ENCODE measurements around the gene POLE. TPM values are rescaled to one million over a fixed set of nuclear protein-coding genes. Genes with fewer than 3 reads are reported as not detected.

Gene POLE
- total RNA-seq, 1 donor from 2014 or later: 32.9 TPM

DNA sequence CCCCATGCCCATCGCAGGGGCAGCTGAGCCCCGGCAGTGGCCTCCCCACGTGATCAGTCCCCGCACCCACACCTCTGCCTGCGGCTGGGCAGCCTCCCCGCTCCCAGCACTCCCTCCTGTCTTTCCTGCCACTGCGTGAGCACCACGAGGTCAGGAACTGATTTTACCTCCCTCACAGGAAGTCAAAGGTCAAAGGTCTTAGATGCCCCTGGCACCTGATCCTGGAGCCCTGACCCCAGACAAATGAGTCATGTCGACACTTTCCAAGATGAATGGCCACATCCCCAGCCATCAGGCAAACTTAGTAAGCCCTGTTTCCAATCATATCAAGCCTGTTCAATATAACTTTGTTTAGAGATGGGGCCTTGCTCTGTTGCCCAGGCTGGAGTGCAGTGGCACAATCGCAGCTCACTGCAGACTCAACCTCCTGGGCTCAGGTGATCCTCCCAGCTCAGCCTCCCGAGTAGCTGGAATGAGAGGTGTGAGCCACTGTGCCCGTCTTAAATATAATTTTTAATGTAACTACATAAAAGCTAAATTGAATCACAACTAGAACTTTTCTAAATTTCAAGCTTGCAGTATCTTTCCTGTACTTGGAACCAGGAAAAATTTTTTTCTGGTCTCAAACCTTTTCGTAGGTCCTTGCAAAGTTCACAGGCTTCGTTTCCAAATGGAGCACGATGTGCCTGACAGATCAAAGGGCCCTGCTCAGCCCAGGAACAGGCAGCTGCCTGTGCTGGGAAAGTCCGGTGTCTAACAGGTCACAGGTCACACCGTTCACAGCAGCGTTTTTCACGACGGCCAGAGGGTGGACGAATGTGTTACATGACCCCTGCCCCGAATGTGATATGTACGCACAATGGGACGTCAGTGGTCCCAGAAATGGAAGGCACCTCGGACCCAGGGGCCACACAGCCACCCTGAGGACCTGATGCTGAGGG lies 78.6 kb downstream of the POLE start:
- Histone ChIP-seq H3K9me3 (ENCODE audit: control insufficient read depth in 3 of 3, low read length in 3 of 3) (peaks cover 0 to 7% (median 5%) of the 10 kb centered on the region in 3 donors), H3K27me3 (ENCODE audit: control insufficient read depth in 3 of 3, insufficient read depth in 3 of 3, low read length in 3 of 3) (peaks cover 63 to 76% (median 66%) of the 10 kb centered on the region in 3 donors)

DNA sequence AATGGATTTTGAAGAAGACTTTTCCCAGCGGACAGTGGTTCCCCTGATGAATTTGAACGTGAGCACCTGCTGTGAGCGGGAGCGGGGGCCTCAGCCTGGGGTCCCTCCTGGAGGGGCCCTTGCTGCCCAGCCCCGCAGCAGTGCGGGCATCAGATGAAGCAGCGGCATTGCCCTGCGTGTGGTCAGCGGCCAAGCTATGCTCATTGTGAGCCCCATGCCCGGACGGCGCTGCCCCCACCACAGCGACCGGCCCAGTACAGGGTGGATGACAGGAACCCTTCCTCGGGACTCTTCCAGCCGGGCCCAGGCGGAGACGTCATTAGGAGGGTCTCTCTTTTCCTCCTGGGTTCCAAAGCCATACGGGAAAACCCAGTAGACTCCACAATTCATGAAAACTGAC lies 80.2 kb downstream of the POLE start:
- Histone ChIP-seq H3K27ac (ENCODE audit: low read depth, low read length) (no peak overlapping the region), H3K9ac (ENCODE audit: low read depth in 1 of 3, low read length in 3 of 3) (no peak overlapping the region), H3K27me3 (ENCODE audit: control insufficient read depth in 3 of 3, insufficient read depth in 3 of 3, low read length in 3 of 3) (peaks cover 77 to 91% (median 80%) of the 10 kb centered on the region in 3 donors), H3K36me3 (ENCODE audit: control insufficient read depth in 3 of 3, insufficient read depth in 3 of 3, low read length in 3 of 3) (no peaks in the 10 kb centered on the region), H3K4me3 (ENCODE audit: low read length in 3 of 3) (no peak overlapping the region), H3K4me1 (ENCODE audit: control insufficient read depth in 3 of 3, insufficient read depth in 3 of 3, low read length in 3 of 3) (peaks cover 6 to 12% (median 8%) of the 10 kb centered on the region in 3 donors), H3K9me3 (ENCODE audit: control insufficient read depth in 3 of 3, low read length in 3 of 3) (peaks cover 0 to 7% (median 5%) of the 10 kb centered on the region in 3 donors)

More for the DNA sequence above, 78.6 kb downstream of the POLE start:
- Histone ChIP-seq H3K4me3 (ENCODE audit: low read length in 3 of 3) (no peak overlapping the region), H3K27ac (ENCODE audit: low read depth, low read length) (no peak overlapping the region), H3K4me1 (ENCODE audit: control insufficient read depth in 3 of 3, insufficient read depth in 3 of 3, low read length in 3 of 3) (peaks cover 6 to 9% (median 8%) of the 10 kb centered on the region in 3 donors), H3K36me3 (ENCODE audit: control insufficient read depth in 3 of 3, insufficient read depth in 3 of 3, low read length in 3 of 3) (no peaks in the 10 kb centered on the region), H3K9ac (ENCODE audit: low read depth in 1 of 3, low read length in 3 of 3) (no peak overlapping the region)

DNA sequence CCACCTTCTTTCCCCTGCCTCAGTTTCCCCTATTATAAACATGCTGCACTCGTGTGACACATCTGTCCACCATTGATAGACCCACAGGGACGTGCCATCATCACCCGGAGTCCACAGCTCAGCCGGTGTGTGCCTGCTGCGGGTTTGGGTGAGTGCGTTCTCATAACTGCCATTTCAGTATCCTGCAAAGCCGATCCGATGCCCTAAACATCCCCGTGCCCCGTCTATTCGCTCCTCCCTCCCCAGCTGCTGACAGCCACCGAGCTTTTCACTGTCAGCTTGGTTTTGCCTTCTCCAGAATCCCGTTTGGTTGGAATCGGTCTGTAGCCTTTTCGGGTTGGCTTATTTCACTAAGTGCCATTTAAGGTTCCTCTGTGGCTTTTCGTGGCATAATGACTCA lies 80.7 kb downstream of the POLE start:
- H3K9me3 ChIP-seq (ENCODE audit: control insufficient read depth in 3 of 3, low read length in 3 of 3): peaks cover 0 to 3% (median 2%) of the 10 kb centered on the region in 3 donors
- no peak overlapping the region for H3K4me3 ChIP-seq (ENCODE audit: low read length in 3 of 3)
- peaks cover 6 to 12% (median 8%) of the 10 kb centered on the region in 3 donors for H3K4me1 ChIP-seq (ENCODE audit: control insufficient read depth in 3 of 3, insufficient read depth in 3 of 3, low read length in 3 of 3)
- peaks cover 77 to 92% (median 81%) of the 10 kb centered on the region in 3 donors for H3K27me3 ChIP-seq (ENCODE audit: control insufficient read depth in 3 of 3, insufficient read depth in 3 of 3, low read length in 3 of 3)
- H3K36me3 ChIP-seq (ENCODE audit: control insufficient read depth in 3 of 3, insufficient read depth in 3 of 3, low read length in 3 of 3): no peaks in the 10 kb centered on the region
- no peak overlapping the region for H3K27ac ChIP-seq (ENCODE audit: low read depth, low read length)
- no peak overlapping the region for H3K9ac ChIP-seq (ENCODE audit: low read depth in 1 of 3, low read length in 3 of 3)

DNA sequence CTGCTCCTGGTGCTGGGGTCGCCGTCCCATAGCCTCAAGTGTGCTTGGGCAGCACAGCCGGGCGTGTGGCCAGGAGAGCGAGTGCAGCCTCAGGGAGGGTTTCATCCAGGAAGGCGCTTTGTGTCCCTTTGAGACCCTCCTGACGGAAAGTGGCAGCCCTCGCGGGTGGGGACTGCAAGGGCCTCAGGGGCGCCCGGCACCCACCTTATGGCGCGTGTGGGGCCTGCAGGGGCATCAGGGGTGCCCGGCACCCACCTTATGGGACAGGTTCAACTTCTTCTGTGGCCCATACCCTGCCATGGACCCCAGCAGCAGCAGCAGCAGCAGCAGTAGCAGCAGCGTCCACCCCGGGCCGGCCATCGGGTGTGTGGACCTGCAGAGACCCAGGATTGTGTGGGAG lies 81.2 kb downstream of the POLE start:
- no peak overlapping the region for H3K9ac ChIP-seq (ENCODE audit: low read depth in 1 of 3, low read length in 3 of 3)
- peaks cover 9 to 14% (median 11%) of the 10 kb centered on the region in 3 donors for H3K4me1 ChIP-seq (ENCODE audit: control insufficient read depth in 3 of 3, insufficient read depth in 3 of 3, low read length in 3 of 3)
- peaks cover 80 to 92% (median 81%) of the 10 kb centered on the region in 3 donors for H3K27me3 ChIP-seq (ENCODE audit: control insufficient read depth in 3 of 3, insufficient read depth in 3 of 3, low read length in 3 of 3)

DNA sequence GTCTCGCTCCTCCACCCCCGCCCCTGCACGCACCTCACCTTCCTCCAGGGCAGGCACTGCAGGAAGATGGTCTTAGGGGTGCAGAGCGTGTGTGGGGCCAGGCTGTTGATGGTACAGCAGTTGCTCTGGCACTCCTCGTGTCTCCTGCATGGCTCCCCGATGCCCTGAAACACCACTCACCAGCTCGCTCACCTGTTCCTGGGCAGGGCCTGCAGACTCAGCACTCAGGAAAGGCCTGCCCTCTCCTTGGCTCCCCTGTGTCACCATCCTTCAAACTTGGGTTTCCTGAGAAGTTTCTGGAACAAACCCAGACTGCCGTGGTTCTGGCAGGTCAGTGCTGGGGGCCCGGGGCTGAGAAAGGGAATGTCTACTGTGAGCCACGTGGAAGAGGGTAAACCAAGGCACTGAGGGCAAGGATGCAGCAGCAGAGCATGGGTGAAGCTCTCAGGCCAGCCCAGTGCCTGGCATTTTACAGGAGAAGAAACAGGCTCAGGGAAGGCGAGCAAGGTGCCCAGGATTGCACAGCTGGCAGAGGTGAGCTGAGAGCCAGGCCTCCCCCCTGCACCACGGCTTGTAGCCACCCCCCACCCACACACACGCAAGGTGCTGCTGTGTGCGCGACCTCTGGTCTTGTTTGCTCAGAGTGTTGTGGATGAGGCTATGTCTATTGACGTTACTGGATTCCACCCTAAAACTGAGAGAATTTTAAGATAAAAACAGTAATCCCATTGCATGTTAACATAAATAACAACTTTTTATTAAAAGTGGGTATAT lies 82.3 kb downstream of the POLE start:
- Histone ChIP-seq H3K9me3 (ENCODE audit: control insufficient read depth in 3 of 3, low read length in 3 of 3) (no peaks in the 10 kb centered on the region), H3K4me3 (ENCODE audit: low read length in 3 of 3) (peak overlapping the region in 1 of 3 donors; percentile 30), H3K27me3 (ENCODE audit: control insufficient read depth in 3 of 3, insufficient read depth in 3 of 3, low read length in 3 of 3) (peaks cover 76 to 93% (median 78%) of the 10 kb centered on the region in 3 donors), H3K4me1 (ENCODE audit: control insufficient read depth in 3 of 3, insufficient read depth in 3 of 3, low read length in 3 of 3) (peaks cover 8 to 22% (median 18%) of the 10 kb centered on the region in 3 donors), H3K36me3 (ENCODE audit: control insufficient read depth in 3 of 3, insufficient read depth in 3 of 3, low read length in 3 of 3) (no peaks in the 10 kb centered on the region), H3K9ac (ENCODE audit: low read depth in 1 of 3, low read length in 3 of 3) (no peak overlapping the region), H3K27ac (ENCODE audit: low read depth, low read length) (no peak overlapping the region)

More for the DNA sequence above, 81.2 kb downstream of the POLE start:
- H3K36me3 ChIP-seq (ENCODE audit: control insufficient read depth in 3 of 3, insufficient read depth in 3 of 3, low read length in 3 of 3): no peaks in the 10 kb centered on the region
- H3K27ac ChIP-seq (ENCODE audit: low read depth, low read length): no peak overlapping the region
- no peak overlapping the region for H3K4me3 ChIP-seq (ENCODE audit: low read length in 3 of 3)
- H3K9me3 ChIP-seq (ENCODE audit: control insufficient read depth in 3 of 3, low read length in 3 of 3): no peaks in the 10 kb centered on the region

DNA sequence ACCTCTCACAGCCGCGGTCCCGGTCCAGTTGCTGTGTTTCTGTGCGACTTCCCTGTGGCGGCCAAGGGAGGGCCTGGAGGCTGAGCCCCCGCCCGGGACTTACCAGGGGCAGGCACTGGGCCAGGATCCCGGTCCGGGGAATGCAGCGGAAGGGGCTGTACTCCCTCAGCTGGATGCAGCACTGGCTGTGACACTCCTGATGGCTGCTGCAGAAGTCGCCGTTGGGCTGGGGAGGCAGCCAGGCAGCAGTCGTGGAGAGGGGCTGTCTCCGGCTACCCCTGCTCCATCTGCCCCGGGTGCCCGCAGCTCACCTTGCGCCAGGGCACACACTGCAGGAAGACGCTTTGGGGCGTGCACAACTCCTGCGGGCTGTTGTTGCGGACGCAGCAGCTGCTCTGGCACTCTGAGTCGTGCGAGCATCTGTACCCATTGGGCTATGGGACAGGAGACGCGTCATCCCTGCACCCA lies 83.0 kb downstream of the POLE start:
- Histone ChIP-seq H3K27ac (ENCODE audit: low read depth, low read length) (peak overlapping the region; percentile 54), H3K4me3 (ENCODE audit: low read length in 3 of 3) (peak overlapping the region; percentile 32 to 56 (median 49)), H3K9me3 (ENCODE audit: control insufficient read depth in 3 of 3, low read length in 3 of 3) (no peaks in the 10 kb centered on the region), H3K4me1 (ENCODE audit: control insufficient read depth in 3 of 3, insufficient read depth in 3 of 3, low read length in 3 of 3) (peaks cover 8 to 22% (median 18%) of the 10 kb centered on the region in 3 donors), H3K9ac (ENCODE audit: low read depth in 1 of 3, low read length in 3 of 3) (peak overlapping the region in 2 of 3 donors; percentile 38 to 40), H3K27me3 (ENCODE audit: control insufficient read depth in 3 of 3, insufficient read depth in 3 of 3, low read length in 3 of 3) (peaks cover 69 to 86% (median 78%) of the 10 kb centered on the region in 3 donors), H3K36me3 (ENCODE audit: control insufficient read depth in 3 of 3, insufficient read depth in 3 of 3, low read length in 3 of 3) (no peaks in the 10 kb centered on the region)

DNA sequence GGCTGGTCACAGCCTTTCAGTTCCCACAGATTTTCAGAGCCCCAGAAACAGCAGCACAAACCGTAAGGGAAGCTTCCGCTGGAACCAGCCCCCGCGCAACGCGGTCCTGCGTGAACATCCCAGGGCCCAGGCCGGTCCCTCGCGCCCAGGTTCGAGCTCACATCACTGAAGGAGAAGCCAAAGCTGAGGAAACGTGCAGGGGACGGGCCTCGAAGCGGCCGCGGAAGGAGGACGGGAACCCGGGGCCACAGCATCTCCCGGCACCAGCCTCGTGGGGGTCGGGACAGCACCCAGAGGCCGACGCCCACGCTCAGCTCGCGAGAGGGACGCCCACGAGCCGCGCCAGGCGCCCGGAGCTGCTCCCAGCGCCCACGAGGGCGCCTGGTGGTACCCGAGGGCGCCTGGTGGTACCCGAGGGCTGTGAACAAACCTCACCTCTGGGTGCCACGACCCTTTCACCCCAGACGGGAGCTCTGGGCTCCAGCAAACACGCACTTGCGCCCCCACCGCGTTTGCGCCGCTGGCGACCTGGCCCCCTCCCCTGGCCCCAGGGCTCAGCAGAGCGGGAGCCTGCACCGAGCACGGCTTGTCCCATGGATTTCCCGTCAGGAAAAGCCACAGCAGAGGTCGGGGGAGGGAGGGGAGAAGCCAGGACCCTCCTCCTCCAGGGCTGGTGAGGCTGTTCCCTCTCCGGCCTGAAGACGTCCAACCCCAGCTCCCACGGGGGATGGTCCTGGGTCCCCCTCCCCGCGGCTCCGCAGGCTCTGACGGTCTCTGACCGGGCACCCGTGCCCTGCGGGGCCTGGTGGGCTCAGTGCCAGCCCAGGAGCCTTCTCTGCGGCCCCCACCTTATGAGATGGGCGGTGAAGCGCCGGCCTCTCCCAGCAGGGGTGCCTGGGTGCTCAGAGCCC lies 83.6 kb downstream of the POLE start:
- H3K9me3 ChIP-seq (ENCODE audit: control insufficient read depth in 3 of 3, low read length in 3 of 3): no peaks in the 10 kb centered on the region
- peak overlapping the region in 2 of 3 donors; percentile 38 to 45 for H3K9ac ChIP-seq (ENCODE audit: low read depth in 1 of 3, low read length in 3 of 3)
- H3K4me1 ChIP-seq (ENCODE audit: control insufficient read depth in 3 of 3, insufficient read depth in 3 of 3, low read length in 3 of 3): peaks cover 8 to 25% (median 20%) of the 10 kb centered on the region in 3 donors
- H3K36me3 ChIP-seq (ENCODE audit: control insufficient read depth in 3 of 3, insufficient read depth in 3 of 3, low read length in 3 of 3): no peaks in the 10 kb centered on the region
- peaks cover 65 to 83% (median 75%) of the 10 kb centered on the region in 3 donors for H3K27me3 ChIP-seq (ENCODE audit: control insufficient read depth in 3 of 3, insufficient read depth in 3 of 3, low read length in 3 of 3)
- H3K4me3 ChIP-seq (ENCODE audit: low read length in 3 of 3): peak overlapping the region; percentile 32 to 56 (median 49)
- H3K27ac ChIP-seq (ENCODE audit: low read depth, low read length): peak overlapping the region; percentile 54

DNA sequence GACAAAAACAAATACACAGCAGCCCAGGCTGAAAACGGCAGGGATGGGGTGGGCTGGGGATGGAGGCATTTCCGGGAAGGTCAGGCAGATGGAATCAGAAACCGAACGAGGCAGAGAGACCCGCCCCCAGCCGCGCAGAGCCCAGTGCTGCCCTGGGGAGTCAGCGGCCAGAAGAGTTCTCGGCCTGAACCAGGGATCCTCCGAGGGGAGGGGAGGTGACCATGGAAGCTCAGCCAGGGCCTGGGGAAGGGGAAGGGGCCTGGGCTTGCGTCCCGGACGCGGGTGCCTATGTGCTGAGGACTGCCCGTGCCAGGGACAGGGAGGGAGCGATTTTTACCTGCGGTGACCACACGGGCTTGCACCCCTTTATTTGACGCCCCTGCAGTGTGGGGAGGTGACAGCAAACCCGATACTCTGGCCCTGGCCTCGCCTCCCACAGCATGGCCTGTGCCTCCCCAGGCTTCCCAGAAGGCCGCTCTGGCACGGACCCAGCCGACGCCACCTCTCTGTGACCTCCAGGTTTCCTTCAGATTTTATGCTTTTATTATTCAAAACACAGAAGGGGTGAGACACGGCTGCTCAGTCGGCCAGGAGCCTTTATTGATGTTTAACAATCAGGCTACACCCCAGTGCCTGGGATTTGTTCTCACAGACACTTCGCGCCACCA lies 84.4 kb downstream of the POLE start:
- H3K27ac ChIP-seq (ENCODE audit: low read depth, low read length): peak overlapping the region; percentile 54
- H3K36me3 ChIP-seq (ENCODE audit: control insufficient read depth in 3 of 3, insufficient read depth in 3 of 3, low read length in 3 of 3): no peaks in the 10 kb centered on the region
- peak overlapping the region in 1 of 3 donors; percentile 45 for H3K9ac ChIP-seq (ENCODE audit: low read depth in 1 of 3, low read length in 3 of 3)
- H3K9me3 ChIP-seq (ENCODE audit: control insufficient read depth in 3 of 3, low read length in 3 of 3): no peaks in the 10 kb centered on the region
- peak overlapping the region in 1 of 3 donors; percentile 51 for H3K4me3 ChIP-seq (ENCODE audit: low read length in 3 of 3)
- H3K4me1 ChIP-seq (ENCODE audit: control insufficient read depth in 3 of 3, insufficient read depth in 3 of 3, low read length in 3 of 3): peaks cover 8 to 25% (median 20%) of the 10 kb centered on the region in 3 donors
- peaks cover 64 to 77% (median 69%) of the 10 kb centered on the region in 3 donors for H3K27me3 ChIP-seq (ENCODE audit: control insufficient read depth in 3 of 3, insufficient read depth in 3 of 3, low read length in 3 of 3)

Data from skeletal muscle tissue (tissue), 4 donors.